ENCODE data around the gene LMOD2. TPM values are rescaled to one million over a fixed set of nuclear protein-coding genes. Genes with fewer than 3 reads are reported as not detected.
"Not testable (repeated sequence)": the region's sequence is repeated elsewhere in the genome, so short reads cannot be mapped to it uniquely, and the experiment has no call there.

LMOD2 gene
- total and polyA plus RNA-seq, 3 experiments from 2014 or later = not detected

GRCh38 chr7:123634011-123634573 lies 21.6 kb upstream of the LMOD2 start:
- H3K27me3 ChIP-seq (ENCODE audit: insufficient read depth, low read length, poor library complexity, severe bottlenecking); POLR2A ChIA-PET; H3K4me1 Mint-ChIP-seq; H3K36me3 ChIP-seq (ENCODE audit: insufficient read depth, low read length); H3K27ac ChIP-seq (ENCODE audit: low read depth, low read length); H3K4me3 ChIP-seq (ENCODE audit: low read length); H3K9me3 ChIP-seq (ENCODE audit: low read length); H3K9me3 Mint-ChIP-seq; CTCF ChIA-PET; DNase-seq; H3K27ac Mint-ChIP-seq; H3K4me1 ChIP-seq (ENCODE audit: insufficient read depth, low read length); H3K36me3 Mint-ChIP-seq; H3K4me3 Mint-ChIP-seq: not testable (repeated sequence)
- H3K27me3 Mint-ChIP-seq = peaks cover 7 to 38% of the 10 kb centered on the region in 2 donors

- Mint-ChIP-seq H3K27ac (no peak overlapping the region), H3K4me1 (no peaks in the 10 kb centered on the region), H3K4me3 (no peak overlapping the region), H3K27me3 (peaks cover 6 to 46% of the 10 kb centered on the region in 2 donors), H3K9me3 (no peaks in the 10 kb centered on the region), H3K36me3 (no peaks in the 10 kb centered on the region)
- Histone ChIP-seq H3K9me3 (ENCODE audit: low read length) (no peaks in the 10 kb centered on the region), H3K27ac (ENCODE audit: low read depth, low read length) (no peak overlapping the region), H3K36me3 (ENCODE audit: insufficient read depth, low read length) (no peaks in the 10 kb centered on the region), H3K4me1 (ENCODE audit: insufficient read depth, low read length) (no peaks in the 10 kb centered on the region), H3K27me3 (ENCODE audit: insufficient read depth, low read length, poor library complexity, severe bottlenecking) (no peaks in the 10 kb centered on the region), H3K4me3 (ENCODE audit: low read length) (no peak overlapping the region)
- DNase-seq = no peak
- ChIA-PET CTCF (interaction anchor here (1.0 to 1.2 kb wide), 2 partner anchors 229 to 236 kb away, joined by 3 to 7 read pairs; no protein-coding TSS in a partner anchor), POLR2A (no interaction called here)
Measured at GRCh38 chr7:123635551-123636359, 19.9 kb upstream of the LMOD2 start.

GRCh38 chr7:123637203-123637602 lies 18.5 kb upstream of the LMOD2 start:
- Histone ChIP-seq H3K36me3 (ENCODE audit: insufficient read depth, low read length) (no peaks in the 10 kb centered on the region), H3K4me1 (ENCODE audit: insufficient read depth, low read length) (no peaks in the 10 kb centered on the region), H3K9me3 (ENCODE audit: low read length) (no peaks in the 10 kb centered on the region), H3K27me3 (ENCODE audit: insufficient read depth, low read length, poor library complexity, severe bottlenecking) (no peaks in the 10 kb centered on the region), H3K27ac (ENCODE audit: low read depth, low read length) (no peak overlapping the region), H3K4me3 (ENCODE audit: low read length) (no peak overlapping the region)
- Mint-ChIP-seq H3K27me3 (peaks cover 4 to 52% of the 10 kb centered on the region in 2 donors), H3K4me1 (no peaks in the 10 kb centered on the region), H3K4me3 (no peak overlapping the region), H3K27ac (no peak overlapping the region), H3K9me3 (no peaks in the 10 kb centered on the region), H3K36me3 (no peaks in the 10 kb centered on the region)
- DNase-seq = no peak
- ChIA-PET CTCF (no interaction called here), POLR2A (no interaction called here)

- no peaks in the 10 kb centered on the region for H3K4me1 ChIP-seq (ENCODE audit: insufficient read depth, low read length)
- H3K9me3 Mint-ChIP-seq = no peaks in the 10 kb centered on the region
- no peaks in the 10 kb centered on the region for H3K4me1 Mint-ChIP-seq
- no peaks in the 10 kb centered on the region for H3K36me3 Mint-ChIP-seq
- POLR2A ChIA-PET = no interaction called here
- peaks cover 4 to 53% of the 10 kb centered on the region in 2 donors for H3K27me3 Mint-ChIP-seq
- H3K4me3 ChIP-seq (ENCODE audit: low read length) = no peak overlapping the region
- no peak for DNase-seq
- H3K4me3 Mint-ChIP-seq = no peak overlapping the region
- H3K36me3 ChIP-seq (ENCODE audit: insufficient read depth, low read length) = no peaks in the 10 kb centered on the region
- no peak overlapping the region for H3K27ac Mint-ChIP-seq
- H3K9me3 ChIP-seq (ENCODE audit: low read length) = no peaks in the 10 kb centered on the region
- no peaks in the 10 kb centered on the region for H3K27me3 ChIP-seq (ENCODE audit: insufficient read depth, low read length, poor library complexity, severe bottlenecking)
- CTCF ChIA-PET = no interaction called here
- no peak overlapping the region for H3K27ac ChIP-seq (ENCODE audit: low read depth, low read length)
Measured at GRCh38 chr7:123637878-123638277, 17.8 kb upstream of the LMOD2 start.

GRCh38 chr7:123639631-123640030 lies 16.0 kb upstream of the LMOD2 start:
- H3K36me3 Mint-ChIP-seq = no peaks in the 10 kb centered on the region
- Histone ChIP-seq H3K4me3 (ENCODE audit: low read length) (no peak overlapping the region), H3K27ac (ENCODE audit: low read depth, low read length) (no peak overlapping the region), H3K4me1 (ENCODE audit: insufficient read depth, low read length) (no peaks in the 10 kb centered on the region), H3K9me3 (ENCODE audit: low read length) (no peaks in the 10 kb centered on the region), H3K27me3 (ENCODE audit: insufficient read depth, low read length, poor library complexity, severe bottlenecking) (peaks cover 2% of the 10 kb centered on the region), H3K36me3 (ENCODE audit: insufficient read depth, low read length) (no peaks in the 10 kb centered on the region)
- H3K4me1 Mint-ChIP-seq = no peaks in the 10 kb centered on the region
- ChIA-PET CTCF (no interaction called here), POLR2A (no interaction called here)
- peaks cover 6 to 55% of the 10 kb centered on the region in 2 donors for H3K27me3 Mint-ChIP-seq
- no peak for DNase-seq
- H3K4me3 Mint-ChIP-seq = no peak overlapping the region
- H3K27ac Mint-ChIP-seq = no peak overlapping the region
- H3K9me3 Mint-ChIP-seq = no peaks in the 10 kb centered on the region

- Mint-ChIP-seq H3K4me3 (no peak overlapping the region), H3K36me3 (no peaks in the 10 kb centered on the region), H3K27me3 (peaks cover 11 to 57% of the 10 kb centered on the region in 2 donors), H3K4me1 (no peaks in the 10 kb centered on the region), H3K27ac (no peak overlapping the region), H3K9me3 (no peaks in the 10 kb centered on the region)
- H3K4me1 ChIP-seq (ENCODE audit: insufficient read depth, low read length) = no peaks in the 10 kb centered on the region
- no peak overlapping the region for H3K27ac ChIP-seq (ENCODE audit: low read depth, low read length)
- no peak for DNase-seq
- no peaks in the 10 kb centered on the region for H3K36me3 ChIP-seq (ENCODE audit: insufficient read depth, low read length)
- H3K27me3 ChIP-seq (ENCODE audit: insufficient read depth, low read length, poor library complexity, severe bottlenecking) = peaks cover 3% of the 10 kb centered on the region
- CTCF ChIA-PET = no interaction called here
- H3K4me3 ChIP-seq (ENCODE audit: low read length) = no peak overlapping the region
- no peaks in the 10 kb centered on the region for H3K9me3 ChIP-seq (ENCODE audit: low read length)
- POLR2A ChIA-PET = no interaction called here
Measured at GRCh38 chr7:123640583-123640982, 15.1 kb upstream of the LMOD2 start.

- CTCF ChIA-PET = no interaction called here
- peaks cover 11 to 63% of the 10 kb centered on the region in 2 donors for H3K27me3 Mint-ChIP-seq
- no peak overlapping the region for H3K27ac ChIP-seq (ENCODE audit: low read depth, low read length)
- H3K4me3 Mint-ChIP-seq = no peak overlapping the region
- peaks cover 0 to 1% (median 0%) of the 10 kb centered on the region in 3 donors for H3K36me3 Mint-ChIP-seq
- H3K9me3 Mint-ChIP-seq = no peaks in the 10 kb centered on the region
- no peaks in the 10 kb centered on the region for H3K9me3 ChIP-seq (ENCODE audit: low read length)
- H3K36me3 ChIP-seq (ENCODE audit: insufficient read depth, low read length) = no peaks in the 10 kb centered on the region
- POLR2A ChIA-PET = no interaction called here
- H3K27ac Mint-ChIP-seq = no peak overlapping the region
- H3K27me3 ChIP-seq (ENCODE audit: insufficient read depth, low read length, poor library complexity, severe bottlenecking) = peaks cover 3% of the 10 kb centered on the region
- H3K4me3 ChIP-seq (ENCODE audit: low read length) = no peak overlapping the region
- DNase-seq = no peak
- no peaks in the 10 kb centered on the region for H3K4me1 Mint-ChIP-seq
- H3K4me1 ChIP-seq (ENCODE audit: insufficient read depth, low read length) = no peaks in the 10 kb centered on the region
Measured at GRCh38 chr7:123641901-123642300, 13.8 kb upstream of the LMOD2 start.

- Histone ChIP-seq H3K27ac (ENCODE audit: low read depth, low read length) (no peak overlapping the region), H3K4me1 (ENCODE audit: insufficient read depth, low read length) (no peaks in the 10 kb centered on the region), H3K9me3 (ENCODE audit: low read length) (no peaks in the 10 kb centered on the region), H3K27me3 (ENCODE audit: insufficient read depth, low read length, poor library complexity, severe bottlenecking) (peaks cover 3% of the 10 kb centered on the region), H3K4me3 (ENCODE audit: low read length) (no peak overlapping the region), H3K36me3 (ENCODE audit: insufficient read depth, low read length) (no peaks in the 10 kb centered on the region)
- H3K4me1 Mint-ChIP-seq = no peaks in the 10 kb centered on the region
- H3K27ac Mint-ChIP-seq = no peak overlapping the region
- H3K4me3 Mint-ChIP-seq = no peak overlapping the region
- H3K36me3 Mint-ChIP-seq = peaks cover 0 to 1% (median 0%) of the 10 kb centered on the region in 3 donors
- peaks cover 12 to 54% of the 10 kb centered on the region in 2 donors for H3K27me3 Mint-ChIP-seq
- ChIA-PET CTCF (interaction anchor here (0.9 kb wide), 1 partner anchor 19 kb away, joined by 4 read pairs; no protein-coding TSS in a partner anchor), POLR2A (no interaction called here)
- DNase-seq = no peak
- no peaks in the 10 kb centered on the region for H3K9me3 Mint-ChIP-seq
Measured at GRCh38 chr7:123643495-123644441, 11.9 kb upstream of the LMOD2 start.
